BE2C (cell line): ENCODE data around the gene TRAPPC3.

Source experiments
- DNase-seq: peaks from one replicate; pipeline ENCODE4 v3.0.0-alpha.2; 2020
- H3K27me3 ChIP-seq: fragments of 250-450 bp; sonication (Bioruptor Pico); 2 replicates; pipeline ENCODE4 v1.5.1; 2020; ENCODE audit warnings: mild to moderate bottlenecking
- H3K36me3 ChIP-seq: fragments of 250-450 bp; sonication (Bioruptor Pico); 2 replicates; pipeline ENCODE4 v1.5.1; 2020; ENCODE audit warnings: mild to moderate bottlenecking
- H3K4me1 ChIP-seq: fragments of 250-450 bp; sonication (Bioruptor Pico); 2 replicates; pipeline ENCODE4 v1.5.1; 2020
- H3K4me3 ChIP-seq: 2 replicates; pipeline ENCODE4 v1.5.1; 2011; ENCODE audit warnings: low read depth, low read length
- H3K9me3 ChIP-seq: fragments of 250-450 bp; sonication (Bioruptor Pico); 2 replicates; pipeline ENCODE4 v1.5.1; 2020
- TF ChIP-seq, protein P1 (sequence below): IDR thresholded peaks from 2 replicates; pipeline ENCODE4 v1.5.1; 2012; ENCODE audit warnings: mild to moderate bottlenecking, low read depth, low read length

Gene TRAPPC3

DNA sequence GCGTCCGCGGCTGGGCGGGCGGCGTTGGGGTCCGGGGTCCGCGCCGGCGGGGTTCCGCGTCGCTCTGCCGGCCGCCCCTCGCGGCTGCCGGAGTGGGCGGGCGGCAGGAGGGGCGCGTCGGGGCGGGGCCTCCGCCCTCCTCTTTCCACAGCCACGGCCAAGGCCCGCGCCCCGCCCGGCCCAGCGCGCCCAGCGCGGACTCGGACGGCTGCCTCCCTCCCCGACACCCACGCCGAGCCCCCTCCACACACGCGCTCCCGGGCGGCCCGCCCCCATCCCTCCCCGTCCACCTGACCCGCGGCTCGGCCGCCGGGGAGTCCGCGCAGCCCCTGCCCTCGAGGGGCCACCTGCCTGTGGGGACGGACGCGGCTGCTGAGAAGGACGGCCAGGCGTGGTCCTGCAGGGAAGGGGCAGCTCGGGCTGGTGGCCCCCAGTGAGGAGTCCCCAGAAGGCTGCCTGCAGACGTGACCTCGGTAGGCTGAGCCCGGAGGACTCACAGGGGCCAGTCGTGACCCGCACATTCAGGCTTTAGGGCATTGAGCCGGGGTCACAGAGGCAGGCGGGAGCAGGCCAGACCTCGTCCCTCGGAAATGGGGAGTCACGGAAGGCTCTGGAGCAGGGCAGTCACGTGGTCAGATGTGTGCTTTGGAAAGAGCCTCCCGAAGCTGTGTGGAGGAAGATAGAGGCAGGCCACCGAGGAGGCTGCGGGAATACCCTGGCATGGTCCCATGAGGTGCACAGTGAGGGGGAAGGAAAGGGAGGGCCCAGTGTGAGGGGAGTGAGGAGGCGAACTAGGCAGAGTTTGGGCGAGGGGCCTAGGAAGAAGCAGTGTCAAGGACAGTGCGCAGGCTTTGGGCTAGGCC, 23.9 kb downstream of the TRAPPC3 start, which contains the start of gene COL8A2:
Gene COL8A2 (minus strand): TSS at position 94 of the 863 bp plus-strand sequence. CDS start 24,980 bp downstream, outside the sequence.
- no peak for DNase-seq
- H3K27me3 ChIP-seq, result no peaks in the 10 kb centered on the region
- H3K9me3 ChIP-seq, result no peaks in the 10 kb centered on the region
- H3K36me3 ChIP-seq, result no peaks in the 10 kb centered on the region
- H3K4me1 ChIP-seq, result no peaks in the 10 kb centered on the region
- H3K4me3 ChIP-seq, result no peak within 1 kb of the TSS
- TF ChIP-seq, protein P1, sequence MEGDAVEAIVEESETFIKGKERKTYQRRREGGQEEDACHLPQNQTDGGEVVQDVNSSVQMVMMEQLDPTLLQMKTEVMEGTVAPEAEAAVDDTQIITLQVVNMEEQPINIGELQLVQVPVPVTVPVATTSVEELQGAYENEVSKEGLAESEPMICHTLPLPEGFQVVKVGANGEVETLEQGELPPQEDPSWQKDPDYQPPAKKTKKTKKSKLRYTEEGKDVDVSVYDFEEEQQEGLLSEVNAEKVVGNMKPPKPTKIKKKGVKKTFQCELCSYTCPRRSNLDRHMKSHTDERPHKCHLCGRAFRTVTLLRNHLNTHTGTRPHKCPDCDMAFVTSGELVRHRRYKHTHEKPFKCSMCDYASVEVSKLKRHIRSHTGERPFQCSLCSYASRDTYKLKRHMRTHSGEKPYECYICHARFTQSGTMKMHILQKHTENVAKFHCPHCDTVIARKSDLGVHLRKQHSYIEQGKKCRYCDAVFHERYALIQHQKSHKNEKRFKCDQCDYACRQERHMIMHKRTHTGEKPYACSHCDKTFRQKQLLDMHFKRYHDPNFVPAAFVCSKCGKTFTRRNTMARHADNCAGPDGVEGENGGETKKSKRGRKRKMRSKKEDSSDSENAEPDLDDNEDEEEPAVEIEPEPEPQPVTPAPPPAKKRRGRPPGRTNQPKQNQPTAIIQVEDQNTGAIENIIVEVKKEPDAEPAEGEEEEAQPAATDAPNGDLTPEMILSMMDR, result no peak

DNA sequence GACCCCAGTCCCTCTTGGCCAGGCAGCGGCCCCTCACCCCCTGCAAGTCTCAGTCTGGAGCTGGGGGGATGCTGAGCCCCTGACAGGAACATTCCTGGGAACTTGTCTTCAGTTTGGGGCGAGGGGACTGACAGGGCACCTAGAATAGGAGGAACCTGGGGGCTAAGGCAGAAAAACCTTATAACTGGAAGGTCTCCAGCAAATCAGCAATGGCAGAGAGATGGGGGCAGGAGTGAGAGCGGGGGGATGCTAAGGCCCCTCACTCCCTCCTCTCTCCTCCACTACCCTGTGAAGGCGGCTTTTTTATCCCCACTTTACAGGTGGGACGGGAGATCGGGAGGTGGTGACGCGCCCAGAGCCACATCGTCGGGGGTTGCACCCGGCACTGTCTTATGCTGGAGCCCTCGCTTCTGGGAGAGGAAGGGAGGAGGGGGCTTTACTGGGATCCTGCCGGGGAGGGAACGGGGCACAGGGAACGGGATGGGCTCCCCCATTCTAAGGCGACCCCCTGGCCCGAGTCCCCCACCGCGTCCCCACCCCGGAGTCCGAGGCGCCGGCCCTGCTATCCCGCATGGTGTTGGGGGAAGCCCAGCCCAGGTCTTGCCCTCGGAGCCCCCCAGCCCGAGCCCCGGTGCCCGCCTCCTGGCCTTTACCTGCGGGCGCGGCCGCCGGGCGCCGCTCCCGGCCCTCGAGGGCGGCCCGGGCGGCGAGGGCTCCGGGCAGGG, 24.7 kb downstream of the TRAPPC3 start:
- Histone ChIP-seq H3K9me3 (no peaks in the 10 kb centered on the region), H3K27me3 (no peaks in the 10 kb centered on the region), H3K4me3 (no peak overlapping the region), H3K4me1 (no peaks in the 10 kb centered on the region), H3K36me3 (no peaks in the 10 kb centered on the region)
- no peak for DNase-seq
- TF ChIP-seq, protein P1, result no peak

DNA sequence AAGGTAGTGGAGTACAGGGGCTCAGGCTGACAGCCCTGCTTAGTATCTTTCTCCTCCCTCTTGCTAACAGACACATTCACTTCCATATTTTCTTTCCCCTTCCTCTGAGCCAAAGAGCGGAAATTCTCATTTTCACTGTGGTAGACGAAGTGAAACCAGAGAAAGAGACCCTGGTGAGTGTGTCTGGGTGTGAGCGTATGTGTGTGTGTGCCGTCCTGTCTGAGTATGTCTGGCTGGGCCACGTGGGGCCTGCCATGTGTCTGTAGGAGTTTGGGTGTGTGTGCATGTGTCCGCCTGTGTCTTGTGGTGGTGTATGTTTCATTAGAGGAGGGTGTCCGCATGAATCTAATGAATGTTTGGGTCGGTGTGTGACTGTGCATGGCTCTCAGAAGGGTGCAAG, 25.9 kb downstream of the TRAPPC3 start:
- TF ChIP-seq, protein P1, result no peak
- no peaks in the 10 kb centered on the region for H3K27me3 ChIP-seq
- no peaks in the 10 kb centered on the region for H3K9me3 ChIP-seq
- H3K4me1 ChIP-seq, result no peaks in the 10 kb centered on the region
- no peaks in the 10 kb centered on the region for H3K36me3 ChIP-seq
- no peak overlapping the region for H3K4me3 ChIP-seq
- DNase-seq, result no peak

DNA sequence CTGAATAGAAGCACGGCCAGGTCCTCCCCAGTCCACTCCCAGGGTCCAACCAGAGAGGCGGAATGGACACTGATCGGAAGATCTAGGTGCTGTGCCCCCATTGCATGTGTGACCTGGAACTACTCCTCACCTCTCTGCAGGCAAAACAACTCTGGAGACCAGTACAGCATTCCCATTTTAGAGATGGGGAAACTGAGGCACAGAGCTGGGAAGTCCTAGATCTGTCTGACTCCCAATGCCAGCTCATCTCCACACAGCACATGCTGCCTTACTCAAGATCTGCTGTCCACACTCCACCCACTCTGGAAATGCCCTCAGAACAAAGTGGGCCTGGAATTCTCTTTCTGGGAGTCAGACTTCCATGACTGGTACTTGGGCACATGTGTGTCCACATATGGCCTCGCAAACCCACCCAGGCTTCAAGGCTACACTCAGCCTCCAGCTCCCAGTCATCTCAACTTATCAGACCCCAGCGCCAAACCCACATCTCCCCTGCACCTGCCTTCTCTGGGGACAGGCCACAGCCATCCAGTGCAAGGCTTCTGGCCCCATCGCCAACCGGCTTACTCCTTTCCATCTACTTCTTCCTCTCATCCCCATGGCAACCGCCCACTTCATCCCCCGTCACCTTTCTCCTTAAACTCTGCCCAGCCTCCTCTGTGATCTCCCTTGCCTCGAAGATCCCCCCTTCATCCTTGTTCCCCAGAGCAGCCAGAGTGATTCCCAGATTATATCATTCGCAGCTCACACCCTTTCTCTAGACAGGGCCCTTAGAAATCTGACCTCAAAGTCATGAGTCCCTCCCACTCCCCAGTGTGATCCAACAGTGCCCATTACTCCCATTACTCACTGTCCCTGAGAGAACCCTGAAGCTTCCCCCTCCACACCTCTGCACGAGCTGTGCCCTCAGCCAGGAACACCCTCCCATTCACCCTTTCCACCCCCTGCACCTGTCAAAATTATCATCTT, 26.9 kb downstream of the TRAPPC3 start:
- Histone ChIP-seq H3K4me3 (no peak overlapping the region), H3K36me3 (no peaks in the 10 kb centered on the region), H3K27me3 (no peaks in the 10 kb centered on the region), H3K9me3 (no peaks in the 10 kb centered on the region), H3K4me1 (no peaks in the 10 kb centered on the region)
- TF ChIP-seq, protein P1, result no peak
- DNase-seq, result no peak

DNA sequence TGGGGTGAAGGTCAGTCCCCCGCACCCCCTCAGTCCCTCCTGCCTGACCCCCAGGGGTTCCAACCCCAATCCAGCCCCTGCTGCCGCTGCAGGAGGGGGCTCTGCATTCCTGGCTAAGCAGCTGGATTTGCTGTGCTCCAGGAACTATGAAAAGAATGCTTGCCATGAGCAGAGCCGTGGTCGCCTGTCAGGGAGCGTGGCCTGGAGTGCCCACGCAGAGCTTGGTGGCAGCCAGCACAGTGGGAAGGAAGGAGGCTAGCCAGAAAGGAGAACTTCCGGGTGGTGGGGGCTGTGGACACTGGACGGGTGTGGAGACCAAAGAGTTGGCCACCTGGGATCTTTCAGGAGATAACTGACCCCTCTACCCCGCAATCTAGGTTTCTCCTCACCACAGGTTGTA, 29.8 kb downstream of the TRAPPC3 start:
- DNase-seq, result no peak
- Histone ChIP-seq H3K4me3 (no peak overlapping the region), H3K36me3 (no peaks in the 10 kb centered on the region), H3K4me1 (no peaks in the 10 kb centered on the region), H3K9me3 (no peaks in the 10 kb centered on the region), H3K27me3 (no peaks in the 10 kb centered on the region)
- TF ChIP-seq, protein P1, result no peak
